GM21723 (cell line): ENCODE data around the gene PDZD8.
"Not testable (repeated sequence)": the region's sequence is repeated elsewhere in the genome, so short reads cannot be mapped to it uniquely, and the experiment has no call there.

Source experiments
- ATAC-seq: cut with Tn5 transposase; IDR thresholded peaks from one replicate; pipeline ENCODE4 v1.9.1; 2021; ENCODE audit warnings: mild to moderate bottlenecking, moderate library complexity; ENCODE audit not compliant: unreplicated experiment

Gene PDZD8

DNA sequence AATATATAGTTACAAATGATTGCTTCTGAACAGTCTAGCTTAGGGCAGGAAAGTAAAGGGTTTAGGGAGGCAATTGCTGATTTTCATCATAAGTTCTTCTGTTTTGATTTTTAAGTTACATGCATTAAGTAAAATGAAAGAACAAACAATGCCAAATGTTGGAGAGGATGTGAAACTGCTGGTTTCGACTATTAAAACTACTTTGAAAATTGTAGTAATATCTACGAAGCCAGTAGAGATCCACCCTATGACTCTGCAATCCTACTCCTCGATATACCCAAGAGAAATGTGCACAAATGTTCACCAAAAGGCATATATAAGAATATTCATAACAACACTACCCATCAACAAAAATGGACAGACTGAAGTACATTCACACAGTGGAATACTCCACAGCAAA, 24.3 kb downstream of the PDZD8 start:
- peak; percentile 84 for ATAC-seq

DNA sequence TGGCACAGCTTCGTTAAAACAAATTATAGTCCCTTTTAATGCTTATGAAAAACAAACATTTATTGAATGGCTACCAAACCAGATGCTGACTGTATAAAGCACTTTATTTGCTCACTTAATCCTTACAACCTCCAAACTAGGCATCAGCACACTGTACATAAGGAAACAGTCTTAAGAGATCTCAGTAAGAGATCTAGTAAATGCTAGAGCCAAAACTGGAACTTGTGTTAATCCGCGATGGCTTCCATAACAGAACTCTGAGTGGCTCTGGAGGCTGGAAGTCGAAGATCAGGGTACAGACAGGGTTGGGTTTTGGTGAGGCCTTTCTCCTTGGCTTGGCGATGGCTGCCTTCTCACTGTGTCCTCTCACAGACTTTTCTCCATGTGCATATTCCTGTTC, 27.0 kb downstream of the PDZD8 start:
- no peak for ATAC-seq

- no peak for ATAC-seq
Observed at GRCh38 chr10:117346574-117346973, 28.7 kb downstream of the PDZD8 start.

- no peak for ATAC-seq
Observed at GRCh38 chr10:117345143-117345542, 30.1 kb downstream of the PDZD8 start.

DNA sequence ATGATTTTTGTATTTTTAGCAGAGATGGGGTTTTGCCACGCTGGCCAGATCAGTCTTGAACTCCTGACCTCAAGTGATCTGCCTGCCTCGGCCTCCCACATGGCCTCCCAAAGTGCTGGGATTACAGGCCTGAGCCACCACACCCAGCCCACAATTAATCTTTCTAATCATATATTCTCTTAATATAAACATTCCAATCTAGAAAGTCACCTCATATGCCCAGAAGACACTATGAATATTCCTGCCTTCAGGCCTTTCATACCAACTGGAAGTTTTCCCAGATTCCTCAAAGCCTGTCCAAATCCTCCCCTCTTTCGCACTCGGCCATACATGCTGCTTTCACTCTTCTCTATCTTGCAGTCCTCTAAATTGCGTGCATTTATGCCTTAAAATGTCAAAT, 32.6 kb downstream of the PDZD8 start:
- ATAC-seq: peak; percentile 23

- ATAC-seq: no peak
Observed at GRCh38 chr10:117341061-117341460, 34.2 kb downstream of the PDZD8 start.

DNA sequence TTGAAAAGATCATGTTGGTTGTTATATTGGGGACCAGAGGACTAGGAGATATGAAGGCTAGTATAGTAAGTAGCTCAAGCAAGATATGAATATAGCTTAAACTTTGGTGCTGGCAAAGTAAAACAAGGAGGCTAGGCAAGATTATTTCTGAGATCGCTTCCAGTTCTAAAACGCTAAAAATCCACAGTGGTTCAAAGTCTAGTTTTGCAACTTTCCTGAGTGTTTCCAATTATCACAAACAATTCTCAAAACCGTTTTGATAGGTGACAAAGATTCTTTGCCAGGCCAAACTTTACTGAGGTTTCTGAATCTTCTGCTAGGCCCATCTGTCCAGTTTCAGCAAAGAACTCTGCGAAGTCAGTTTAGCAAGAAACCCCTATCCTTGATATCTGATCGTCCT, 35.3 kb downstream of the PDZD8 start:
- no peak for ATAC-seq

GRCh38 chr10:117339578-117339977, 35.7 kb downstream of the PDZD8 start:
- no peak for ATAC-seq

- ATAC-seq: no peak
Observed at GRCh38 chr10:117334926-117335325, 40.3 kb downstream of the PDZD8 start.

DNA sequence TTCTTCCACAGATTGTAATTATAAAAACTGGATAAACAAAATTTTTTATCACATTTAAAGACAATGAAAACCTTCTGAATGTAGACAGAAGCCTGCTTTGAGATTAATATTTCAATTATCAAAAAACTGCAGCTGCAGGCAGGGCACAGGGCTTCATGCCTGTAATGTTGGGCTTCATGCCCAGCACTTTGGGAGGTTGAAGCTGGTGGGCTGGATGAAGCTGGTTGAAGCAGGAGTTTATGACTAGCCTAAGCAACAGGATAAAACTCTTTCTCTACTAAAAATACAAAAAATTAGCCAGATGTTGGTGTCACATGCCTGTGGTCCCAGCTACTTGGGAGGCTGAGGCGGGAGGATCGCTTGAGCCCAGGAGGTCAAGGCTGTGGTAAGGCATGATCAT, 41.2 kb downstream of the PDZD8 start:
- ATAC-seq: no peak

DNA sequence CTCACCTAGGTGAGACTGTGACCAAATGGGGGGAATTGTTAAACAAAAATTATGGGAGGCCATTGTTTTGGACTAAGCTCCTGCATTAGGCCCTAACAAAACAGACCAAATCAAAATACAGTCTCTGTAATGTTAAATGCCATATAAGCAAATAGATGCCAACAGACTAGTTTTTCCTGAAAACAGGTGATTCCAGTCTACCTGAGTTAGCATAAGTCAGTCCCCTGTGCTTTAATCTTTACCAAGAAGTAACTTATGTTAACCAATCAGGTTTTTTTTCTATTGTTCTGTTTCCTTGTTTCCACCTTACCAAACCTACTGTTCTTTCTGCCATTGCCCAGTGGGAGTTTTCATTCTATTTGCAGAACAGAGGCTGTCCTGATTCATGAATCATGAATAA, 48.0 kb downstream of the PDZD8 start:
- ATAC-seq: no peak

GRCh38 chr10:117324367-117324766, 50.9 kb downstream of the PDZD8 start:
- no peak for ATAC-seq

- ATAC-seq: no peak
Observed at GRCh38 chr10:117322260-117322659, 53.0 kb downstream of the PDZD8 start.

- peak; percentile 63 for ATAC-seq
Observed at GRCh38 chr10:117320050-117320665, 55.1 kb downstream of the PDZD8 start.

DNA sequence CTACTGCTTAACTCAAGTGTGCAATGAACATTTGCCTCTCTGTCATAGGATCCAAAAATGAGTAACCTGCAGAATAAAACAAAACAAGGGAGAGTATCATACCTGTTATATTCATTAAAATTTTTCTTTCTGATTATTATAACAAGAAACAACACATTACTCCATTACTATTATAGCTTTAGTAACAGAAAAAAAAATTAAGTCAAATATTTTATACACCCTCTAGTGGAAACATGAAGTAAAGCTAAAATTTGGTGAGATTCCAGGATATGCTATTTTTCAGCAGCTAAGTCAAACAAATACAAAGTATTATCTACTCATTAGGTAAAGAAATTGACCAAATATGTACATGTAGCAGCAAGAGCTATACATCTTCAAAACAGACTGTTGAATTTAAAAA, 56.3 kb downstream of the PDZD8 start:
- ATAC-seq: no peak

DNA sequence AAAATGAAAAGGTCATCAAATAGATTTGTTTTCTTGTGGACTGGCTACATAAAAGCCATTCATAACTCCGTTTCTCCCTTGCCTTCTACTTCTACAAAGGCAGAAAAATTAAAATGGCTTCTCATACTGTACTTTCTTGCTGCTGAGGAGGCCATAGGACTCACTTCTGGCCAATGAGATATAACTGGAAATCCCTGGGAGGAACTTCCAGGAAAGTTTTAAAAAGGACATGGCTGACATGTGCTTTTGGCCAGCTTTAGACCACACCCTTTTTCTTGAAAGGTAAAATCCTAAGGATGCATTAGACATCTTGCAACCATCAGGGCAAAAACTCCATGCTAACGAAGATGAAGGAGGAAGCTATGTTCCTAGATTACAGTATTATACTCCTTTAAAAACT, 58.5 kb downstream of the PDZD8 start:
- ATAC-seq: no peak

DNA sequence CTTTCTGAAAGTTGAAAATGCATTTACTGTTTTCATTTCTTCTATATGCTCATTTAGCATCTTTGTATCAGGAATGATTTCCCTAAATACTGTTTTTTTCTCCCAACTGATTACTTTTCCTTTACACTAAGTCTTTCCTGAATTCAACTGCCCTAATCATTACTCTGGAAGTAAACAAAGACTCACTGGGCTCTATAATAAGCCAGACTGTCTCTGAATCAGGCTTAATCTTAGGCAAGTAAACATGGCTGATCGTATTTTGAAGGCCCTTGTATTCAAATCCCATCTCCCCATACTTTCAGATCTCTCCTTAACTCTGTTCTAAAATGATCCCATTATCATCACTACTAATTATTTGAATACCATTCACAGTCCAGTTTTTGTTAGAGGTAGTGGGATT, 61.6 kb downstream of the PDZD8 start:
- ATAC-seq: no peak

DNA sequence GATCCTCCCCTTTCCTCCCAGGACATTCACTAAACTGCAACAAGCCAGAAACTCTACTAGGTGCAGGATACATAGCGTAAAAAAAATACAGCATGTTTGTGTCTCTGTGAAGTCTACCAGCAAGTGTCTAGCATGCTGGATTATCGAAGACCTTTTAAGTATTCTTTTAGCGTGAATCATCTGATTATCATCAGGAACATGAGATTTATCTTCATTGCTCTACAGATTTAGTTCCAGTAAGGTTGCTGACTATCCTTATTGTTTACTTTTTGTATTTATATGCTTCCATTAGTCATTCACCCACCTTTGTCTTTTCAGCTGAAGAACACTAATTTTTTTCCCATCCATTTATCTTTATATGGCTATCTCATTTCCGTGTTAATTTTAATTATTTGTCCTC, 62.8 kb downstream of the PDZD8 start:
- ATAC-seq: no peak

GRCh38 chr10:117311261-117311660, 64.0 kb downstream of the PDZD8 start:
- no peak for ATAC-seq

GRCh38 chr10:117306674-117307073, 68.6 kb downstream of the PDZD8 start:
- ATAC-seq: no peak

DNA sequence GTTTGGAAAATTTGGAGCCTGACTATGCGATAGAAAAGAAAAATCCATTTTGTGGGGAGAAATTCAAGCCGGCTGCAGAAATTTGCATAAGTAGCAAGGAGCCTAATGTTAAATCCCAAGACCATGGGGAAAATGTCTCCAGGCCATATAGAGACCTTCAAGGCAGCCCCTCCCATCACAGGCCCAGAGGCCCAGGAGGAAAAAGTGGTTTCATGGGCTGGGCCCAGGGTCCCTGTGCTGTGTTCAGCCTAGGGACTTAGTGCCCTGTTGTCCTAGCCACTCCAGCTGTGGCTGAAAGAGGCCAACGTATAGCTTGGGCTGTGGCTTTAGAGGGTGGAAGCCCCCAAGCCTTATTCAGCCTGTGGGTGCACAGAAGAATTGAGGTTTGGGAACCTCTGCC, 71.8 kb downstream of the PDZD8 start:
- not testable (repeated sequence) for ATAC-seq

- no peak for ATAC-seq
Observed at GRCh38 chr10:117300671-117301070, 74.6 kb downstream of the PDZD8 start.

- no peak for ATAC-seq
Observed at GRCh38 chr10:117299435-117299834, 75.8 kb downstream of the PDZD8 start.
